HepG2 (cell line): ENCODE results near the gene CPLANE1.

Experiments
- ARNT ChIP-seq: fragments of 450-650 bp; IDR thresholded peaks from 2 replicates; pipeline ENCODE4 v1.6.1; 2017
- CTCF ChIP-seq: sonication (generic); formaldehyde crosslinking; IDR thresholded peaks from 2 replicates; pipeline ENCODE4 v1.5.0; 2020; ENCODE audit warnings: mild to moderate bottlenecking, missing genetic modification reagents, moderate library complexity
- POLR2A ChIP-seq, 2 experiments: IDR thresholded peaks; 2 replicates each; pipeline ENCODE4 v1.6.1; 2011; ENCODE audit warnings: low read depth in 2 of 2, low read length in 2 of 2, mild to moderate bottlenecking in 1 of 2, moderate library complexity in 1 of 2; ENCODE audit not compliant: insufficient read depth in 1 of 2
- ZNF563 ChIP-seq: sonication (generic); formaldehyde crosslinking; IDR thresholded peaks from 2 replicates; pipeline ENCODE4 v1.8.0; 2022; ENCODE audit warnings: mild to moderate bottlenecking, moderate library complexity, missing genetic modification reagents

GRCh38 chr5:37247036-37247435 is 2.1 kb downstream of the CPLANE1 start:
- TF ChIP-seq ARNT (no peak), ZNF563 (no peak), CTCF (no peak), POLR2A (IDR thresholded peaks at IDR 0.05; ENCODE audit: insufficient read depth in 1 of 2, low read depth in 2 of 2, low read length in 2 of 2) (no peak)
